GM23248 (cell line): Measurements from ENCODE around the gene CPM. TPM values are rescaled to one million over a fixed set of nuclear protein-coding genes. Genes with fewer than 3 reads are reported as not detected.

Experiments
- DNase-seq: peaks from one replicate; pipeline ENCODE4 v3.0.0-alpha.2; 2015
- H2AFZ ChIP-seq: fragments of 200-600 bp; sonication (generic); 2 replicates; pipeline ENCODE4 v1.6.1; 2016; ENCODE audit warnings: antibody characterized with exemption
- H3F3A ChIP-seq: fragments of 200-600 bp; sonication (generic); 2 replicates; pipeline ENCODE4 v1.6.1; 2016; ENCODE audit warnings: mild to moderate bottlenecking, antibody characterized with exemption, mixed run types; ENCODE audit not compliant: insufficient read depth
- H3K27ac ChIP-seq: fragments of 200-600 bp; sonication (generic); 2 replicates; pipeline ENCODE4 v1.5.1; 2016; ENCODE audit warnings: mild to moderate bottlenecking
- H3K27me3 ChIP-seq: fragments of 200-600 bp; sonication (generic); replicated peaks from 2 replicates; pipeline ENCODE4 v1.6.1; 2016; ENCODE audit warnings: mild to moderate bottlenecking; ENCODE audit not compliant: insufficient read depth
- H3K36me3 ChIP-seq: fragments of 200-600 bp; sonication (generic); 2 replicates; pipeline ENCODE4 v1.6.1; 2016; ENCODE audit warnings: low read depth, mild to moderate bottlenecking
- H3K4me1 ChIP-seq: fragments of 200-600 bp; sonication (generic); 2 replicates; pipeline ENCODE4 v1.6.1; 2016; ENCODE audit warnings: mild to moderate bottlenecking; ENCODE audit not compliant: insufficient read depth
- H3K4me2 ChIP-seq: fragments of 200-600 bp; sonication (generic); one replicate; pipeline ENCODE4 v1.6.1; 2016; ENCODE audit warnings: mild to moderate bottlenecking; ENCODE audit not compliant: unreplicated experiment
- H3K4me3 ChIP-seq: fragments of 200-600 bp; sonication (generic); 2 replicates; pipeline ENCODE4 v1.5.1; 2016; ENCODE audit warnings: mild to moderate bottlenecking
- H3K79me2 ChIP-seq: fragments of 200-600 bp; sonication (generic); 2 replicates; pipeline ENCODE4 v1.6.1; 2016; ENCODE audit warnings: mild to moderate bottlenecking; ENCODE audit not compliant: insufficient read depth
- H3K9ac ChIP-seq: fragments of 200-600 bp; sonication (generic); 2 replicates; pipeline ENCODE4 v1.6.1; 2016; ENCODE audit warnings: mild to moderate bottlenecking
- H3K9me2 ChIP-seq: fragments of 200-600 bp; sonication (generic); 2 replicates; pipeline ENCODE4 v1.6.1; 2016; ENCODE audit warnings: mixed run types, mild to moderate bottlenecking, moderate library complexity; ENCODE audit not compliant: insufficient read depth
- H3K9me3 ChIP-seq: fragments of 200-600 bp; sonication (generic); one replicate; pipeline ENCODE4 v1.6.1; 2017; ENCODE audit warnings: low read depth
- H4K20me1 ChIP-seq: fragments of 200-600 bp; sonication (generic); 2 replicates; pipeline ENCODE4 v1.6.0; 2016; ENCODE audit not compliant: insufficient read depth
- EZH2 ChIP-seq: fragments of 200-600 bp; sonication (generic); IDR thresholded peaks from 2 replicates; pipeline ENCODE4 v1.6.1; 2018; ENCODE audit warnings: antibody characterized with exemption, mild to moderate bottlenecking; ENCODE audit not compliant: insufficient read depth, poor library complexity, severe bottlenecking
- EZH2phosphoT487 ChIP-seq: fragments of 200-600 bp; sonication (generic); IDR thresholded peaks from 2 replicates; pipeline ENCODE4 v1.6.1; 2018; ENCODE audit warnings: antibody characterized with exemption, moderate library complexity, mild to moderate bottlenecking, low read depth; ENCODE audit not compliant: insufficient read depth
- WGBS, 2 experiments: methylation state at CpG; one replicate each; pipeline ENCODE4 v1.1.6; 2015 to 2017; ENCODE audit warnings: low lambda C conversion rate in 2 of 2, low coverage in 1 of 2; ENCODE audit errors: missing lambda C conversion rate in 2 of 2; 5-methylcytosine and 5-hydroxymethylcytosine counted together
- in situ Hi-C: fragments of 300-500 bp; cut with MboI; formaldehyde crosslinking; loops from 2 replicates; pipeline ENCODE4 v1.15.0; 2020
- polyA plus RNA-seq: library from polyadenylated mRNA; unstranded; fragments of >200 nt; fragmentation: Nextera tagmentation; extraction: Ambion mirVana; gene quantifications from 2 replicates; pipeline ENCODE4 v1.2.1, GENCODE V29; 2016
- total RNA-seq: library from RNA; depleted of rRNA; stranded (reverse); fragments of >200 nt; shearing (Covaris generic); gene quantifications from 2 replicates; pipeline ENCODE4 v1.2.3, GENCODE V29; 2014

CPM gene
- total and polyA plus RNA-seq, 2 experiments from 2014 or later = 13.7 to 22.5 TPM

DNA sequence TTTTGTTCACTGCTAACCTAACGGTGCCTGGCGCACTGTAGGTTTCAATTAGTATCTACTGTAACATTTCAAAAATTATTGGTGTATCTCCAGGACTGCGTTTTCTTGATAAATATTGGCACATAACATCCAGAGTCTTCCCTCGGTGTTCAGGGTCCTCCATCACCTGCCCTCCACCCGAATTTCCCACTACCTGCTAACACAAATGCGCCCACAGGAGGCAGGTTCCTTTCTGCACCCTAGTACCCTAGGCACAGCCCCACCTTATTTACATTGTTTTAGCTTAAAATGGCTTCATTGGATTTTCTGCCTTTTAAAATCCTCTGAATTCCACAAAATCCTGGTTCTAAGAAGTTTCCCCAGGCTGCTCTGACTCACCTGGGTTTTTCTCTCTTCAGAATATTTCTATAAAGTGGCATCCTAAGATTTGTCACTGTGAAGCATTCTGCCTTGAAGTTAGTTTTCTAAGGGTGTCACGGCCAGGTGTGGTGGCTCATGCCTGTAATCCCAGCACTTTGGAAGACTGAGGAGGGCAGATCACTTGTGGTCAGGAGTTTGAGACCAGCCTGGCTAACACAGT lies 38.6 kb downstream of the CPM start:
- Histone ChIP-seq H3K9me2 (no peaks in the 10 kb centered on the region), H3K27ac (no peak overlapping the region), H3K4me2 (no peak overlapping the region), H3K27me3 (no peaks in the 10 kb centered on the region), H3K4me1 (peaks cover 25% of the 10 kb centered on the region), H3K9me3 (no peaks in the 10 kb centered on the region), H3K79me2 (no peaks in the 10 kb centered on the region), H3K36me3 (no peaks in the 10 kb centered on the region), H2AFZ (no peak overlapping the region), H3K9ac (no peak overlapping the region), H4K20me1 (no peaks in the 10 kb centered on the region), H3K4me3 (no peak overlapping the region), H3F3A (peaks cover 20% of the 10 kb centered on the region)
- no peak for TF ChIP-seq EZH2
- no peak for TF ChIP-seq EZH2phosphoT487
- no peak for DNase-seq
- WGBS, 2 experiments = 86 to 88% methylated on average over 7 of the region's 7 CpGs
- in situ Hi-C loops = loop anchor here (10.0 kb wide), 1 partner anchor 180 kb away; no protein-coding TSS in a partner anchor

DNA sequence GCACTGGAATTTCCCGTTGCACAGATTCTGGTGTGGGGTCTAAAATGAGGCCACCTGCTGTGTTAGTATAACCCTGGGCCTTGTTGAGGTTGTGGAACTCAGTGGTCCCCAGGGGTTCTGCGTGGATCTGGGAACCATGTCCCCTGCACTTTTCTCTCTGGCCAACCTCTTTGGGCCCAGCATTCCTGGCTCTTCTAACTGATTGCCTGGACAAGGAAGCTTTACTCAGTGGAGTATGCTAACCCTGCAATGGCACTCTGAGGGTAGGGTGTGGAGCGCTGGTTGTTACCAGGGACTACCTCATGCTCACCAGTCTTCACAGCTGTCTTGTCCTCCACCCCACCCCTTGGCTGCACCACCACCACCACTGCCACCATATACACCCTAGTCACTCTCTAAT lies 39.2 kb downstream of the CPM start:
- no peaks in the 10 kb centered on the region for H3K79me2 ChIP-seq
- TF ChIP-seq EZH2 = no peak
- no peak for TF ChIP-seq EZH2phosphoT487
- H4K20me1 ChIP-seq = no peaks in the 10 kb centered on the region
- DNase-seq = no peak
- no peak overlapping the region for H3K4me2 ChIP-seq
- no peaks in the 10 kb centered on the region for H3K9me2 ChIP-seq
- no peak overlapping the region for H3K4me3 ChIP-seq
- H3K9me3 ChIP-seq = no peaks in the 10 kb centered on the region
- no peak overlapping the region for H3K9ac ChIP-seq
- 86 to 91% methylated on average over 3 of the region's 3 CpGs for WGBS, 2 experiments
- no peak overlapping the region for H3K27ac ChIP-seq
- H3K36me3 ChIP-seq = no peaks in the 10 kb centered on the region
- peaks cover 15% of the 10 kb centered on the region for H3F3A ChIP-seq
- H3K4me1 ChIP-seq = peaks cover 20% of the 10 kb centered on the region
- in situ Hi-C loops = loop anchor here (10.0 kb wide), 1 partner anchor 181 kb away; no protein-coding TSS in a partner anchor
- no peaks in the 10 kb centered on the region for H3K27me3 ChIP-seq
- H2AFZ ChIP-seq = no peak overlapping the region

DNA sequence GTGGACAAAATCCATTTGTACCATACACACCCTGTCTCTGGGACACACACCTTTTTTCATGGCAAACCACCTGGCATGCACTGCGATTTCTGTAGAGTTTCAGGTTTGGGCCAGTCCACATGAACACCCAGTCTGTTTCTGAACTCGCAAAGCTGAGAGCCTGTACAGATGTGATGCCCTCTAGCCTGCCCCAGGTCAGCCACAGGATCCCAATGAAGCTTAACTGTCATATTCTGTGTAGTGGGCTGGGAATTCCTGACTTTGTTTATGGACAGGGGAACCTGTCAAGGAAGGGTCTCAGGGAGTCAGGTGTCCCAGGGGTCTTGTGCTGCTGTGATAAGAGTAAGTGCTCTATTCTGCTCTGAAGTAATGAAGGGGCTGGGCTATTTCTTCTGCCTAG lies 39.8 kb downstream of the CPM start:
- Histone ChIP-seq H4K20me1 (no peaks in the 10 kb centered on the region), H3K36me3 (no peaks in the 10 kb centered on the region), H3K27ac (no peak overlapping the region), H3K27me3 (no peaks in the 10 kb centered on the region), H3F3A (peaks cover 9% of the 10 kb centered on the region), H3K79me2 (no peaks in the 10 kb centered on the region), H2AFZ (no peak overlapping the region), H3K9me3 (no peaks in the 10 kb centered on the region), H3K4me1 (peaks cover 15% of the 10 kb centered on the region), H3K4me2 (no peak overlapping the region), H3K9ac (no peak overlapping the region), H3K4me3 (no peak overlapping the region), H3K9me2 (no peaks in the 10 kb centered on the region)
- in situ Hi-C loops = loop anchor here (10.0 kb wide), 1 partner anchor 182 kb away; no protein-coding TSS in a partner anchor
- no peak for DNase-seq
- 82 to 83% methylated on average over 2 of the region's 2 CpGs for WGBS, 2 experiments
- no peak for TF ChIP-seq EZH2phosphoT487
- TF ChIP-seq EZH2 = no peak

GRCh38 chr12:68891141-68891540 lies 41.8 kb downstream of the CPM start:
- Histone ChIP-seq H3K36me3 (no peaks in the 10 kb centered on the region), H3K9me3 (no peaks in the 10 kb centered on the region), H3K9ac (no peak overlapping the region), H2AFZ (no peak overlapping the region), H3K79me2 (no peaks in the 10 kb centered on the region), H3K4me3 (no peak overlapping the region), H3F3A (no peaks in the 10 kb centered on the region), H3K27me3 (no peaks in the 10 kb centered on the region), H3K4me1 (no peaks in the 10 kb centered on the region), H4K20me1 (no peaks in the 10 kb centered on the region), H3K27ac (no peak overlapping the region), H3K4me2 (no peak overlapping the region), H3K9me2 (no peaks in the 10 kb centered on the region)
- 77 to 80% methylated on average over 6 of the region's 6 CpGs for WGBS, 2 experiments
- no peak for DNase-seq
- in situ Hi-C loops = loop anchor here (10.0 kb wide), 1 partner anchor 184 kb away; no protein-coding TSS in a partner anchor
- TF ChIP-seq EZH2 = no peak
- no peak for TF ChIP-seq EZH2phosphoT487
